Hypothalamus (tissue), 51 donors: Measurements from ENCODE around the gene TCF4.
"Not testable (repeated sequence)": the region's sequence is repeated elsewhere in the genome, so short reads cannot be mapped to it uniquely, and the experiment has no call there.

Experiments
- DNase-seq, 51 donors: peaks; one replicate each; lab custom pipeline; 2025; lab: John Stamatoyannopoulos, UW

The TCF4 gene

GRCh38 chr18:55483266-55483871, 104.6 kb downstream of the TCF4 start:
- DNase-seq: no peak

GRCh38 chr18:55479656-55480420, 108.2 kb downstream of the TCF4 start:
- no peak for DNase-seq

- DNase-seq: peak in 1 of 51 donors; percentile 41
Measured at GRCh38 chr18:55477860-55478581, 110.0 kb downstream of the TCF4 start.

- peak in 1 of 51 donors; percentile 31 for DNase-seq
Measured at GRCh38 chr18:55477499-55477859, 110.5 kb downstream of the TCF4 start.

GRCh38 chr18:55475916-55476315, 112.1 kb downstream of the TCF4 start:
- no peak for DNase-seq

GRCh38 chr18:55475467-55475866, 112.5 kb downstream of the TCF4 start:
- no peak for DNase-seq

- no peak for DNase-seq
Measured at GRCh38 chr18:55473560-55473959, 114.4 kb downstream of the TCF4 start.

GRCh38 chr18:55473058-55473457, 114.9 kb downstream of the TCF4 start:
- no peak for DNase-seq

- DNase-seq: no peak
Measured at GRCh38 chr18:55470826-55471225, 117.2 kb downstream of the TCF4 start.

GRCh38 chr18:55469134-55469533, 118.9 kb downstream of the TCF4 start:
- not testable (repeated sequence) for DNase-seq

- no peak for DNase-seq
Measured at GRCh38 chr18:55466789-55467188, 121.2 kb downstream of the TCF4 start.

GRCh38 chr18:55465313-55465712, 122.7 kb downstream of the TCF4 start:
- no peak for DNase-seq

GRCh38 chr18:55464581-55464980, 123.4 kb downstream of the TCF4 start:
- no peak for DNase-seq

- no peak for DNase-seq
Measured at GRCh38 chr18:55462652-55463051, 125.3 kb downstream of the TCF4 start.

- no peak for DNase-seq
Measured at GRCh38 chr18:55461848-55462247, 126.1 kb downstream of the TCF4 start.

GRCh38 chr18:55458456-55459203, 129.4 kb downstream of the TCF4 start:
- peak in 22 of 51 donors; percentile 3 to 74 (median 24) for DNase-seq

- DNase-seq: no peak
Measured at GRCh38 chr18:55457028-55457427, 131.0 kb downstream of the TCF4 start.

GRCh38 chr18:55455938-55456337, 132.1 kb downstream of the TCF4 start:
- DNase-seq: no peak

- DNase-seq: no peak
Measured at GRCh38 chr18:55453186-55453585, 134.8 kb downstream of the TCF4 start.

GRCh38 chr18:55452123-55452611, 135.8 kb downstream of the TCF4 start:
- DNase-seq: peak in 10 of 51 donors; percentile 1 to 37 (median 14)
